PFSK-1 (cell line): Measurements from ENCODE around the gene CDPF1.

Experiments
- FOXP2 ChIP-seq: optimal IDR thresholded peaks from 2 replicates; pipeline ENCODE3; 2011; ENCODE audit warnings: borderline replicate concordance, control low read depth, inconsistent platforms; ENCODE audit not compliant: insufficient read depth; ENCODE audit errors: extremely low read length, extremely low read depth
- POLR2AphosphoS5 ChIP-seq: IDR thresholded peaks from 2 replicates; pipeline ENCODE4 v1.6.1; 2012; ENCODE audit warnings: low read depth, mild to moderate bottlenecking, control low read depth, low read length, moderate library complexity
- REST ChIP-seq, 2 experiments: IDR thresholded peaks; 2 replicates each; pipeline versions ENCODE4 v1.6.1 to v1.8.0; 2011 to 2012; ENCODE audit warnings: low read depth in 2 of 2, low read length in 2 of 2, control low read depth in 1 of 2, inconsistent platforms in 1 of 2, mild to moderate bottlenecking in 1 of 2, moderate library complexity in 1 of 2; ENCODE audit not compliant: insufficient read depth in 1 of 2
- SIN3A ChIP-seq: IDR thresholded peaks from 2 replicates; pipeline ENCODE4 v1.6.1; 2012; ENCODE audit warnings: mild to moderate bottlenecking, low read length, moderate library complexity, borderline replicate concordance; ENCODE audit not compliant: insufficient read depth

DNA sequence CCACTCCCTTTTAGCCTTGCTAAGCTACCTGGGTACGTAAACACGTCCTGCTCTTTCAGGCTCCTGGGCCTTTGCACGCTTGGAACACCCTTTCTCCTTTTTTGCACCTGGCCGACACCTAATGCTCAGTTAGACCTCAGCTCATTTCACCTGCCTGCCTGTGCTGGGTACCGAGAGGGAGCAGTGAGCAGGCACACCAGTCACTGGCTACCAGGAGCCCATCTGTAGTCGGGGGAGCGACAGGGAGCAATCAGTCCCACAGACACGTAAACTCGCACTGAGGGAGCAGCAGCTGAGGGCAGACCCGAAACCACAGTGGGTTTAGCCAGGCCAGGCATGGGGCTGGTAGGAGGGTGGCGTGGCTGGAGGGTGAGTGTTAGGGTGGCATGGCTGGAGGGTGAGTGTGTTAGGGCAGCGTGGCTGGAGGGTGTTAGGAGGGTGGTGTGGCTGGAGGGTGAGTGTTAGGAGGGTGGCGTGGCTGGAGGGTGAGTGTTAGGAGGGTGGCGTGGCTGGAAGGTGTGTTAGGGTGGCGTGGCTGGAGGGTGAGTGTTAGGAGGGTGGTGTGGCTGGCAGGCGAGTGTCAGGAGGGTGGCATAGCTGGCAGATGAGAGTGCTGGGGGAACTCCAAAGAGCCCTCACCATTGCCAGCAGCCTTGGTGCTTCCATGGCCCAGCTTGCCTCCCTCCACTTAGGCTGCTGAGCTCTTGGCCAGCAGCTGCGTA lies 40.2 kb upstream of the CDPF1 start:
- TF ChIP-seq FOXP2, result no peak
- TF ChIP-seq SIN3A, result no peak
- no peak for TF ChIP-seq POLR2AphosphoS5
- no peak for TF ChIP-seq REST (IDR thresholded peaks at IDR 0.05; ENCODE audit: insufficient read depth in 1 of 2, low read depth in 2 of 2, low read length in 2 of 2)
